ENCODE results near the gene POU2F1. TPM values are rescaled to one million over a fixed set of nuclear protein-coding genes. Genes with fewer than 3 reads are reported as not detected.

Gene POU2F1
- total RNA-seq, 1 experiment from 2014 or later, result 25.3 TPM

- H3K4me1 Mint-ChIP-seq (ENCODE audit: low read depth, unreplicated experiment), result peaks cover 38% of the 10 kb centered on the region
- peaks cover 14% of the 10 kb centered on the region for H3K36me3 Mint-ChIP-seq (ENCODE audit: insufficient read depth, unreplicated experiment)
- intact Hi-C loops (cut with micrococcal nuclease; ENCODE audit: unreplicated experiment), result no loop called here
- H3K4me3 Mint-ChIP-seq (ENCODE audit: low read depth, unreplicated experiment), result no peak overlapping the region
- DNase-seq, result no peak
- CTCF ChIA-PET, result interaction anchor here (0.7 to 1.4 kb wide), 4 partner anchors 12 to 1325 kb away, joined by 3 to 4 read pairs (median 4); partner anchors contain the start of gene POU2F1
- H3K9me3 Mint-ChIP-seq (ENCODE audit: low read depth, unreplicated experiment), result peaks cover 3% of the 10 kb centered on the region
- no peak for TF ChIP-seq CTCF (IDR thresholded peaks at IDR 0.05; ENCODE audit: unreplicated experiment)
- no TSS peak for BruUV-seq (replicated peaks)
- H3K27ac Mint-ChIP-seq (ENCODE audit: unreplicated experiment), result no peak overlapping the region
- H3K27me3 Mint-ChIP-seq (ENCODE audit: unreplicated experiment), result no peaks in the 10 kb centered on the region
These were observed 12.1 kb downstream of the POU2F1 start for GRCh38 chr1:167232801-167233200.

GRCh38 chr1:167233373-167233772 is 12.7 kb downstream of the POU2F1 start:
- no peaks in the 10 kb centered on the region for H3K27me3 Mint-ChIP-seq (ENCODE audit: unreplicated experiment)
- peaks cover 9% of the 10 kb centered on the region for H3K36me3 Mint-ChIP-seq (ENCODE audit: insufficient read depth, unreplicated experiment)
- TF ChIP-seq CTCF (IDR thresholded peaks at IDR 0.05; ENCODE audit: unreplicated experiment), result no peak
- CTCF ChIA-PET, result interaction anchor here (0.7 to 1.4 kb wide), 3 partner anchors 12 to 1326 kb away, joined by 3 to 5 read pairs (median 3); partner anchors contain the start of gene POU2F1
- no peak for DNase-seq
- no peak overlapping the region for H3K4me3 Mint-ChIP-seq (ENCODE audit: low read depth, unreplicated experiment)
- intact Hi-C loops (cut with micrococcal nuclease; ENCODE audit: unreplicated experiment), result no loop called here
- no TSS peak for BruUV-seq (replicated peaks)
- peaks cover 35% of the 10 kb centered on the region for H3K4me1 Mint-ChIP-seq (ENCODE audit: low read depth, unreplicated experiment)
- no peak overlapping the region for H3K27ac Mint-ChIP-seq (ENCODE audit: unreplicated experiment)
- no peaks in the 10 kb centered on the region for H3K9me3 Mint-ChIP-seq (ENCODE audit: low read depth, unreplicated experiment)

- intact Hi-C loops (cut with micrococcal nuclease; ENCODE audit: unreplicated experiment), result loop anchor here (5.0 kb wide), 1 partner anchor 50 kb away; no protein-coding TSS in a partner anchor
- CTCF ChIA-PET, result interaction anchor here (0.6 kb wide), 1 partner anchor 57 kb away, joined by 3 read pairs; no protein-coding TSS in a partner anchor
- Mint-ChIP-seq H3K36me3 (ENCODE audit: insufficient read depth, unreplicated experiment) (no peaks in the 10 kb centered on the region), H3K27ac (ENCODE audit: unreplicated experiment) (no peak overlapping the region), H3K27me3 (ENCODE audit: unreplicated experiment) (no peaks in the 10 kb centered on the region), H3K4me3 (ENCODE audit: low read depth, unreplicated experiment) (no peak overlapping the region), H3K4me1 (ENCODE audit: low read depth, unreplicated experiment) (peaks cover 20% of the 10 kb centered on the region), H3K9me3 (ENCODE audit: low read depth, unreplicated experiment) (no peaks in the 10 kb centered on the region)
- DNase-seq, result no peak
- TF ChIP-seq CTCF (IDR thresholded peaks at IDR 0.05; ENCODE audit: unreplicated experiment), result no peak
- BruUV-seq (replicated peaks), result no TSS peak
These were observed 16.3 kb downstream of the POU2F1 start for GRCh38 chr1:167237000-167237399.

GRCh38 chr1:167238713-167239112 is 18.0 kb downstream of the POU2F1 start:
- peaks cover 20% of the 10 kb centered on the region for H3K4me1 Mint-ChIP-seq (ENCODE audit: low read depth, unreplicated experiment)
- H3K36me3 Mint-ChIP-seq (ENCODE audit: insufficient read depth, unreplicated experiment), result no peaks in the 10 kb centered on the region
- CTCF ChIA-PET, result no interaction called here
- no peak overlapping the region for H3K4me3 Mint-ChIP-seq (ENCODE audit: low read depth, unreplicated experiment)
- H3K27ac Mint-ChIP-seq (ENCODE audit: unreplicated experiment), result no peak overlapping the region
- H3K27me3 Mint-ChIP-seq (ENCODE audit: unreplicated experiment), result no peaks in the 10 kb centered on the region
- BruUV-seq (replicated peaks), result no TSS peak
- no peak for TF ChIP-seq CTCF (IDR thresholded peaks at IDR 0.05; ENCODE audit: unreplicated experiment)
- intact Hi-C loops (cut with micrococcal nuclease; ENCODE audit: unreplicated experiment), result loop anchor here (5.0 kb wide), 1 partner anchor 49 kb away; no protein-coding TSS in a partner anchor
- no peaks in the 10 kb centered on the region for H3K9me3 Mint-ChIP-seq (ENCODE audit: low read depth, unreplicated experiment)
- DNase-seq, result no peak
